ENCODE results near the gene MAPK4.
"Not testable (repeated sequence)": the region's sequence is repeated elsewhere in the genome, so short reads cannot be mapped to it uniquely, and the experiment has no call there.

MAPK4 gene

DNA sequence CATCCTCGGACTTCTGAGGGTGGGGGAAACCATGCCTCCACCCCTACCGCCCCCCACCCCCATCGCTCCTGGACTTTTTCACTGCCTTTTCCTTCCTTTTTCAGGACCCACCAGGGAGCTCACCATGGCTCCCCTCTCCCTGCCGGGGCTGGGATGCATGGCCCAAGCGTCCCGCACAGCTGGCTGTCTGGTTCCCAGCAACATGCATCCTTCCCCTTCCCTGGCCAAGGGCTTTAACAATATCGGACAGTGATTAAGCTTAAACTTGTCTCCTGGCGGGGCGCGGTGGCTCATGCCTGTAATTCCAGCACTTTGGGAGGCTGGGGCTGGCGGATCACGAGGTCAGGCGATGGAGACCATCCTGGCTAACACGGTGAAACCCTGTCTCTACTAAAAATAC is 215.8 kb downstream of the MAPK4 start:
- no peak for ATAC-seq

DNA sequence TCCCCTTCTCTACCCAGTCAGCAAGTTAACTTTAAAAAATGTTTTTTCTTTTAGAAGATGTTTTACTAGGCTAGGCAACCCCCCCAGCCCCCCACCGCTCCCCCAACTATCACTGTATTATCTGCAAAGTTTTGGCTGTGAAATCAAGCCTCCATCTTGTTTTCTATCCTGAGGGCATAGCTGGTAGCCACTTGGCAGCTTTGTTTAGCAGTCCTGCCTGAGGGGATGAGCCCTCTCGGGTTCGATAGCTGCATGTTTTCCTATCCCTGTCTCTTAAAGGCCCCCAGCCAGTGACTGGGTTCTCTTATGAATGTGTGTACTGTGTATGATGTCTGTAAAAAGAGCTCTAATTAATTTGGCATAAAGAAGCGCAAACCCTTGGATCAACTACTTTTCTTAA is 216.5 kb downstream of the MAPK4 start:
- ATAC-seq: no peak

DNA sequence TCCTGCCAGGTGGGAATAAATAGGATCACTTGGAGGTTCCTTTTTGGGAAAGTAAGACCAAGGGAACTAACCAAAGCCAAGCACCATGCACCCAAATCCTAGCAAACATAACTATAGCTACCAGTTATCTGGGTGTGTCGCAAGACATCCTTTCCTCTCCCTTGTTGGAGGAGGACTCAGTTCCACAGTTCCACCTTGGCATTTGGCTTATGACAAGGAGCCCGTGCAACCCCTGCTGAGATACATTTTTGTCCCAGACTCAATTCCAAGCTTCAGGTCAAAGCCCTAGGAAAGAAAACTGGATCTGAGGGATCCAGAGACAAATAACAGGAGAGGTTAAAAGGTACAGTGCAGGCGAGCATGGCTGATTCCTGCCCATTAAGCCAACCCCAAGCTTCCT is 219.1 kb downstream of the MAPK4 start:
- not testable (repeated sequence) for ATAC-seq

All from activated CD4-positive, CD25-positive, alpha-beta regulatory T cell treated with anti-CD3 and anti-CD28 coated beads, Interleukin-2, amount 50 U/mL, for 24 hours (primary cell).